Colonic mucosa (tissue), 4 donors: Measurements from ENCODE around the gene TAOK1. TPM values are rescaled to one million over a fixed set of nuclear protein-coding genes. Genes with fewer than 3 reads are reported as not detected.

Experiments used
- DNase-seq: peaks from one replicate; pipeline ENCODE4 v3.0.0-alpha.2; 2020
- H3K27ac ChIP-seq: fragments of 200-600 bp; one replicate; pipeline ENCODE4 v1.8.0; 2021
- H3K27me3 ChIP-seq: fragments of 200-600 bp; one replicate; pipeline ENCODE4 v1.8.0; 2021
- H3K36me3 ChIP-seq: fragments of 200-600 bp; one replicate; pipeline ENCODE4 v1.8.0; 2021
- H3K4me1 ChIP-seq: fragments of 200-600 bp; one replicate; pipeline ENCODE4 v1.8.0; 2021; ENCODE audit warnings: mild to moderate bottlenecking
- H3K4me3 ChIP-seq: fragments of 200-600 bp; one replicate; pipeline ENCODE4 v1.8.0; 2021
- H3K9ac ChIP-seq, 2 donors: one replicate each; pipeline ENCODE4 v1.7.0; 2013; ENCODE audit warnings: control low read depth in 2 of 2, low read depth in 2 of 2, low read length in 2 of 2
- H3K9me3 ChIP-seq: fragments of 200-600 bp; one replicate; pipeline ENCODE4 v1.8.0; 2021
- CTCF ChIP-seq: fragments of 200-600 bp; IDR thresholded peaks from one replicate; pipeline ENCODE4 v1.8.0; 2022; ENCODE audit warnings: antibody characterized with exemption, mild to moderate bottlenecking
- intact Hi-C: fragments of 100-400 bp; cut with DNase I; formaldehyde crosslinking; loops from one replicate; pipeline ENCODE4 v1.14.1; 2022
- total RNA-seq, 2 donors: library from RNA; stranded (reverse); fragmentation: NEBNext Ultra II Directional in 1 of 2; extraction: Animal tissue kit (Norgen Biotek cat#: 25700) in 1 of 2; gene quantifications; one replicate each; pipeline ENCODE4 v1.2.1, GENCODE V29; 2021
- donor health status: healthy.
- donor health status: DM: no; HTN: no; CAD: no.
- donor health status: DM: no; HTN: no; CAD: no.

The TAOK1 gene
- total RNA-seq, 2 donors from 2014 or later, result 42.1 to 57.1 TPM

GRCh38 chr17:29357821-29358232, 32.3 kb upstream of the TAOK1 start:
- Histone ChIP-seq H3K4me1 (no peaks in the 10 kb centered on the region), H3K36me3 (no peaks in the 10 kb centered on the region), H3K9ac (no peak overlapping the region), H3K27me3 (no peaks in the 10 kb centered on the region), H3K4me3 (no peak overlapping the region), H3K9me3 (no peaks in the 10 kb centered on the region), H3K27ac (no peak overlapping the region)
- no peak for TF ChIP-seq CTCF
- intact Hi-C loops, result no loop called here
- DNase-seq, result no peak

- Histone ChIP-seq H3K9me3 (no peaks in the 10 kb centered on the region), H3K27me3 (no peaks in the 10 kb centered on the region), H3K36me3 (no peaks in the 10 kb centered on the region), H3K9ac (no peak overlapping the region), H3K4me3 (no peak overlapping the region), H3K27ac (no peak overlapping the region), H3K4me1 (no peaks in the 10 kb centered on the region)
- intact Hi-C loops, result no loop called here
- TF ChIP-seq CTCF, result no peak
- no peak for DNase-seq
Observed at GRCh38 chr17:29358416-29358815, 31.7 kb upstream of the TAOK1 start.

- Histone ChIP-seq H3K9ac (no peak overlapping the region), H3K9me3 (no peaks in the 10 kb centered on the region), H3K4me3 (no peak overlapping the region), H3K36me3 (no peaks in the 10 kb centered on the region), H3K27me3 (no peaks in the 10 kb centered on the region), H3K4me1 (no peaks in the 10 kb centered on the region), H3K27ac (peak overlapping the region; percentile 53)
- DNase-seq, result no peak
- TF ChIP-seq CTCF, result no peak
- intact Hi-C loops, result no loop called here
Observed at GRCh38 chr17:29359777-29360176, 30.4 kb upstream of the TAOK1 start.

- TF ChIP-seq CTCF, result no peak
- Histone ChIP-seq H3K27ac (no peak overlapping the region), H3K27me3 (no peaks in the 10 kb centered on the region), H3K4me3 (no peak overlapping the region), H3K9ac (no peak overlapping the region), H3K36me3 (no peaks in the 10 kb centered on the region), H3K9me3 (no peaks in the 10 kb centered on the region), H3K4me1 (no peaks in the 10 kb centered on the region)
- no peak for DNase-seq
- intact Hi-C loops, result no loop called here
Observed at GRCh38 chr17:29363716-29364115, 26.4 kb upstream of the TAOK1 start.

- Histone ChIP-seq H3K27ac (no peak overlapping the region), H3K9me3 (no peaks in the 10 kb centered on the region), H3K4me1 (no peaks in the 10 kb centered on the region), H3K4me3 (no peak overlapping the region), H3K36me3 (no peaks in the 10 kb centered on the region), H3K27me3 (no peaks in the 10 kb centered on the region), H3K9ac (no peak overlapping the region)
- no peak for TF ChIP-seq CTCF
- intact Hi-C loops, result no loop called here
- no peak for DNase-seq
Observed at GRCh38 chr17:29364691-29365090, 25.5 kb upstream of the TAOK1 start.

GRCh38 chr17:29368161-29368560, 22.0 kb upstream of the TAOK1 start:
- Histone ChIP-seq H3K27me3 (no peaks in the 10 kb centered on the region), H3K36me3 (no peaks in the 10 kb centered on the region), H3K9me3 (no peaks in the 10 kb centered on the region), H3K27ac (no peak overlapping the region), H3K4me1 (no peaks in the 10 kb centered on the region), H3K4me3 (no peak overlapping the region), H3K9ac (no peak overlapping the region)
- intact Hi-C loops, result no loop called here
- TF ChIP-seq CTCF, result no peak
- no peak for DNase-seq
